ENCODE data around the gene HSPB8.

HSPB8 gene, protein sequence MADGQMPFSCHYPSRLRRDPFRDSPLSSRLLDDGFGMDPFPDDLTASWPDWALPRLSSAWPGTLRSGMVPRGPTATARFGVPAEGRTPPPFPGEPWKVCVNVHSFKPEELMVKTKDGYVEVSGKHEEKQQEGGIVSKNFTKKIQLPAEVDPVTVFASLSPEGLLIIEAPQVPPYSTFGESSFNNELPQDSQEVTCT

DNA sequence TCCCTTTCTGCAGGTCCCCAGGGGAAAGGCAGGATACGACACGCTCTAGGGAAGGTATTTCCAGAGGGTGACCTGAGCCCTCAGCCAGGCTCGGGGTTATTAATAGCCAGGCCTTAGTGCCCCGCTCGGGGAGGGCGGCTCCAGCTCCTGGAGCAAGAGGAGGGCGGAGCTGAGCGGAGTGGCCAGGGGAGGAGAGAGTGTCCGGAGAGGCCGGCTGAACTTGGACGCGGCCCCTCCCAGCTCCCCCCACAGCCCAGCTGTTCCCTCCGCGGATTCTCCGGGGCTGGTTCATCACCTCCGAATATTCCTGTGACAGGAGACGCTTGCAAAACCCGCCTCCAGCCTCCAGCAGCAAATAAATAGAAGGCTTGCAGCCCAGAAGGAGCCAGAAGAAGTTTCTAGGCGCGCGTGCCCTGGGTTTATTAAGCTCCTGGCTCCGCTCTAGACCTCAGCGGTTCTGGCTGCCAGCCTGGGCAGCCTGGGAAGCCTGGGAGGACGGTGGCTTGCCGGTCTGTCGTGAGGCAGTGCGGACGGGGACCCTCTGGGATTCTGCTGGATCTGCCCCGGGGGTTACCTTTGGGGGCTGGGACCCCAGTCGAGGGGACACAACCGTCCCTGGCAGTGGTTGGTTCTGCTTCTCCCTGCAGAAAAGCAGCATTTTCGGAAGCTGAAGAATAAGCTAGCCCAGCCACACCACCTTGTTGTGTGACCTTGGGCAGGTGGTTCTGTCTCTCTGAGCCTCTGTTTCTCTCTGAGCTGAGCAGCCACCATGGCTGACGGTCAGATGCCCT, at the start of gene HSPB8:
Gene HSPB8, plus strand, starts transcription at position 388 of the 791 bp plus-strand sequence. Its CDS starts 382 bp downstream, at position 770.
- no peak for DNase-seq (ENCODE audit: low read depth, low spot score)

DNA sequence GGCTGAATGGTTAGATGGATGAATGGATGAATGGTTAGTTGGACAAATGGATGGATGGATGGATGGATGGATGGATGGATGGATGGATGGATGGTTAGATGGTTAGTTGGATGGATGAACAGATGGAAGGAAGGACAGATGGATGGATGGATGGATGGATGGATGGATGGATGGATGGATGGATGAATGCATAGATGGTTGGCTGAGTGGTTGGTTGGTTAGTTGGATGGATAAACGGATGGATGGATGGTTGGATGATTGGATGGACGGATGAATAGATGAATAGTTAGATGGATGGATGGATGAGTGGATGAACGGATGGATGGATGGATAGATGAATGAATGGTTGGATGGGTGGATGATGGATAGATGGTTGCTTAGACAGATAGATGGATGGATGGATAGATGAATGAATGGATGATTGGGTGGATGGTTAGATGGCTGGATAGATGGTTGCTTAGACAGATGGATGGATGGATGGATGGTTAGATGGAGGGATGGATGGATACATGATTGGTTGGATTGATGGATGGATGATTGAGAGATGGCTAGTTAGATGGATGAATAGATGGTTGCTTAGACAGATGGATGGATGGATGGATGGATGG, 48.8 kb upstream of the HSPB8 start:
- no peak for DNase-seq (ENCODE audit: low read depth, low spot score)

DNA sequence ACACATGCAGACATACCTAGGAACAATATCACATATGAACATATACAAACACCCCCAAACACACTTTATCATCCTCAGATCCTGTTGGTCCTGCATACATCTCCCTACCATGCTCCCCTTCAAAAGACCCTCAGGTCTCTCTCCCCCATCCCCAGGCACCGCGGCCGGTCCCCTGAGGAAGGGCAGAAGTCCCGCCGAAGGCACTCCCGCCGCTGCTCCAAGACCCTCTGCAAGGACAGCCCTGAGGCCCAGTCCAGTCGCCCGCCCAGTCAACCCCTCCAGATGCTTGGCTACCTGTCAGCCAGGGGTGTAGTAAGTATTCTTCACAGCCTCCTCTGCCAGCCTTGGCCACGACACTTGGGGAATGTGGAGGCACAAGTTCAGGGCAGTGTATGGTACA, 48.2 kb upstream of the HSPB8 start:
- no peak for DNase-seq (ENCODE audit: low read depth, low spot score)

DNA sequence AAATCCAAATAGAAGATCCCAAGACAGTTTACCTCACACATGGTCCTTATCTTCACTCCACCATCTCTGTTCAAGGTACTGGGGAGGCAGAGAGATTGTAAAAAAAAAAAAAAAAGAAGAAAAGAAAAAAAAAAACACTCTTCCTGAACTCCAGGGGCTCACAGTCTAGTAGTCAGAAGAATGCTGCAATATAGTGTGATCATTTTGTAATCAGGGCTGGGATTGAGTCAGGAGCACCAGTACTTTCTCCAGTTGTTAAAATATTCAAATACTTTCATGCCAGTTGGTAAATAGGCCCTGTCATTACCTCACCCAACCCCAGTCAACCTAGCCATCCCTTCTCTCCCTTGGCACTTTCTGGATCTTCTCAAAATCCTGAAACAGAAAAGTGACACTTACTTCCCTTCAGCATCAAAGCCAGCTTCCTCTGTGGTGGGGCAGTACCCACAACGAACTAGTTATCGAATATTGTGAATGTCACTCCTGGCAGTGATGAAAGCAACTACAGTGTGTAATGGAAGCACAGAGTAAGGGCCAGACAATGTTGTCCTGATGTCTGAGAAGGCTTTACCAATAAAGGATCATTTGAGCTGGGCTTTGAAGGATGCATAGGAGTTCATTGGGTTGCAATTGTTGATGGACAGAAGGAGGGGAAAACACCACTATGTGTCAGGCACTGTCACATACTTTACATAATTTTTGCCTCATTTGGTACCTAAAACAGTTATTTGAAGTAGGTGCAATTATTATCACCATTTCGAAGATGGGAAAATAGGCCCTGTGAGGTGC, 44.3 kb upstream of the HSPB8 start:
- no peak for DNase-seq (ENCODE audit: low read depth, low spot score)

DNA sequence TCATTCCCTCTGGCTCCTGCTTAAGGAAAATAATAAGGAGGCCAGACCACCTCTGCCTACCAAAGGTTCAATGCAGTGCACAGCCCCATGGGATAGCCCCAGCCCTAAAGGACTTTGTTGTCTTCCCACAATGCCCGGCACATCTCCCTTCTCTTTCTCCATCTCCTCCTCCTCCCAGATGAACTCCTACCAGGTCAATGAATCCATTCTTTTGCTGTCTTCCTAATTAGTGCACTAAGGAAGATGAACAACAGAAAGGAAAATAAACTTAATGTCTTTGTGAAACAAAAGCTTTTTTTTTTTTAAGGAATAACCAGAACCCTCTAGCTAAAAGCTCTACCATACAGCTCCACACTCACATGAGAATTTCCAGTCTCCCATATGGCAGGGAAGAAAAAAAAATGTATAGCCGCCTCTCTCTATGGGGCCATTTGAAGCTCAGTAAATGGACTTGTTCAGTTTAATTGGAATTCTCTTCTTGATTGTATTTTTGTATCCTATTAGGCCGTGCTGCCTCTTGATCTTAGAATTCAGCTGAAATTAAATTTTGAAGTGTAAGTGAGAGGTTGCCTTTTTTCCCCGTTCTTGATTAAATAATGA, 41.8 kb upstream of the HSPB8 start:
- no peak for DNase-seq (ENCODE audit: low read depth, low spot score)

DNA sequence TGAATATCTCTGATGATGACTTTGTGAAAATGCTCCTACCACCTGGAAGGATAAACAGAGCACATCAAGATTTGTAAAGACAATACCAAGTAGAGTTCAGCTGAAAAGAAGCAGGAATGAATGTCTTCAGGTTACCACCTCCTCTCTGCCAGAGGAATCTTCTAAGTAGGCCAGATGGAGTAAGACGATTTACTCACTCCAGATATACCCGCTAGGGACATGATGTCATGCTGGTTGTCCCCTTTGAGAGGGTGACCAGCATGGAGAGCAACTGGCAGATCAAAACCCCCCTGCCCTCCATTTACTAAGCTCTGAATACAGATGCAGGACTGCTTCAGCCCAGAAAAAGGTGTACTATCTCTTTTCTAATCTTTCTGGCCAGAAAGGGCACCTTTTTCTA, 39.3 kb upstream of the HSPB8 start:
- DNase-seq (ENCODE audit: low read depth, low spot score) = no peak

DNA sequence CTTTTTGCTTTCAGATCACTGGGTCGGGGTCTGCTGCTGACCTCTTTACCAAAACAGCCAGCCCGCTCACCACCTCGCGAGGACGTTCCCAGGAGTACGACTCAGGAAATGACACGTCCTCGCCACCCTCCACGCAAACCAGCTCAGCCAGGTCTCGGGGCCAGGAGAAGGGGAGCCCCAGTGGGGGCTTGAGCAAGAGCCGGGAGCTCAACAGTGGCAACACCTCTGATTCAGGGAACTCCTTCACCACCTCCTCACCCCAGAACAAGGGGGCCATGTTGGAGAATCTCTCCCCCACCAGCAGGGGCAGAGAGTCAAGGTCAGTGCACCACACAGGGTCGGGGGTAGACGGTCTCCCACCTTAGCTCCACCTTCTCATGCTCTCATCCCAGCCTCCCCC, 33.4 kb upstream of the HSPB8 start:
- DNase-seq (ENCODE audit: low read depth, low spot score) = no peak

DNA sequence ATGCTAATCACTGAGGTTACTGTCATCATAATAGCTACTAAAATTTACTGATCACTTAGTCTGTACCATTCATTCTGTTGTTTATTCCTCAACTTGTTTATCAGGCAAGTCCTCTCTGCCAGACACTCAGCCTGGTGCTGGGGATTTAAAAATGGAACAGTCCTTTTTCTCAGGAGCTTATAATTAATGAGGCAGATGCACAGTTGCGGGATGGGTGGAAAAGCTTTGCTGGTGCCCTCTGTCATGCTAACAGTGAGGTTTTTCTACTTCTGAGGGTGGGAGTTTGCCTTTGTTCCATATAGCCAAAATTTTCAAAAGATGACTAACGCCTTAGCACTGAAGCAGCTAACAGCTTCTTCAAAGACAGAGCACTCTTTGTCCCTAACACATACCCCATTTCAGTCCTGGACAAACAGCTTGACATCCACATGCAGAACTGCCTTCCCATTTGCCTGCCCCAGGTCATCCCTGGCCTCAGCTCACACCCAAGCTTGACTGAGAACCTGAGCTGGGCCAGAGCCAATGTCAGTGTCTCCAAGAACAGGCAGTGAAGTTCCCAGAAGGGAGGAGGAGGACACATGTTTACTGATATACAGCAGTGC, 30.8 kb upstream of the HSPB8 start:
- DNase-seq (ENCODE audit: low read depth, low spot score) = no peak

DNA sequence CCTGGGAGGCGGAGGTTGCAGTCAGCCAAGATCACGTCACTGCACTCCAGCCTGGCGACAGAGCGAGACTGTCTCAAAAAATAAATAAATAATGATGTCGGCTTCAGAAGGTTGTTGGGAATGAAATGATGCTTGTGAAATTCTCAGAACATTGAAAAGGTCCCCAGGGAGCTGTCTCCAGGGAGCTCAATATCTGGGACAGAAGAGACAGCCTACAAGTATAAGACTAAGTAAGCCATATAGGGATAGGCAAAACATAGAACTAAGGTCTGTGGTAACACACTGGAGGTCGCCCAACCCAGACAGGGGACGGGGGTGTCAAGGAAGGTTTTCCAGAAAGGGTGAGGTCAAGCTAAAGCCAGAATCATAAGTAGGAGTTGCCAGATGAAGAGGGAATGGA, 29.5 kb upstream of the HSPB8 start:
- no peak for DNase-seq (ENCODE audit: low read depth, low spot score)

DNA sequence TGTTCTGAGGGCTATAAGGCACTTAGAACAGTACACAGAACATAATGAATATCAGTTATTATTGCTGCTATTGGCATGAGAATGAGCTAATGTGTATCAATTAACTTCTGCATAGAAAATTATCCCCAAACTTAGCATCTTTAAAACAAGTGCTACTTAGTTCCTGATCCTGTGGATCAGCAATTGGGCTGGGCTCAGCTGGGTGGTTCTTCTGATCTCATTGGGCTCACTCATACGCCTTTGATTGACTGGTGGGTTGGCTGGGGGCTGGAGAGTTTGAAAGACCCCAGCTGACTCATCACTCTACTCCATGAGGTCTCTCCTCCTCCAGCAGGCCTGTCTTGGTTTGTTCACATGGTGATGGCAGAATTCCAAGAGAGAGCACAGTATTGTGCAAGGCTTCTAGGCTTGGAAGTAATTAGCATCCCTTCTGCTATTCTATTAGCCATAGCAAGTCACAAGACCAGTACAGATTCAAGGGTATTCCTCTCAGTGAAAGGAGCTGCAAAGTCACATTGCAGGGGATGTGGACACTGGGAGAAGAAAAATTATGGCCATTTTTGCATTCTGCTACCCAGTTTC, 27.2 kb upstream of the HSPB8 start:
- no peak for DNase-seq (ENCODE audit: low read depth, low spot score)

DNA sequence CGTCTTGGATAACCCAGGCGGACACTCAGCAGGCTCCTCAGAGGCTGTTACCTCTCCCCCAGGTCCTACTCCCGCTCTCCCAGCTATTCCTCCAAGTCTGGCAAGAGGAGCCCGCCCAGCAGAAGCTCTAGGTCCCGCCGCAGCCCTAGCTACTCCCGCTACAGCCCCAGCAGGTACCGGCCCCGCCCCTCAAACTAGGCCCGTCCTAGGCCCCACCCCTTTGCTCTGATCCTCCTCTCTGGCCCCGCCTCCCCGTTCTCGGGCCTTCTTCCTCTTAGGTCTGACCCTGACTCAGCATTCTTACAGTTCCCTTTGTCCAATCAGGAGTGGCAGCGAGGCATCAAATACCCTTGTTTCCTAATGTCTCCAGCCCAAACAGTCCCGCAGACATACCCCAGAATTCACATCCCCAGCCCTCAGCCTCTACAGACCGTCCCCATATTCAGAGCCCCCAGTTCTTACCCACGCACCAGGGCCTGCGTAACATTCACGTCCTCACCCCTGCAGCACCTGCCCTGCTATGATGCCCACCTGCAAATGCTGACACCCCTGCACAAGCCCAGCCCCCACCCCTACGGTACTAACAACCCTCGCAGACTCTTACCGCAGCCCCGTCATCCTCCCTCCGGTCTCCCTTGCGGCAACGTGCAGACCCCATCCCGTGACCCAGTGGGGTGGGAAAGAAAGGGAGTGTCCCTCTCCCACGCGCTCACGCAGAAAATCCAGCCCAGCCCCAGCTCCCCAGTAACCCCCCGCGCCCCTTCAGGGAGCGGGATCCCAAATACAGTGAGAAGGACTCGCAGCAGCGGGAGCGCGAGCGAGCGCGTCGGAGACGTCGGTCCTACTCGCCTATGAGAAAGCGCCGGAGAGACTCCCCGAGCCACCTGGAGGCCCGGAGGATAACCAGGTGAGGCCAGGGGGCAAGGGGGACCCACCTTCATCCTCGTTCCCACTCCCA, 25.0 kb upstream of the HSPB8 start:
- no peak for DNase-seq (ENCODE audit: low read depth, low spot score)

DNA sequence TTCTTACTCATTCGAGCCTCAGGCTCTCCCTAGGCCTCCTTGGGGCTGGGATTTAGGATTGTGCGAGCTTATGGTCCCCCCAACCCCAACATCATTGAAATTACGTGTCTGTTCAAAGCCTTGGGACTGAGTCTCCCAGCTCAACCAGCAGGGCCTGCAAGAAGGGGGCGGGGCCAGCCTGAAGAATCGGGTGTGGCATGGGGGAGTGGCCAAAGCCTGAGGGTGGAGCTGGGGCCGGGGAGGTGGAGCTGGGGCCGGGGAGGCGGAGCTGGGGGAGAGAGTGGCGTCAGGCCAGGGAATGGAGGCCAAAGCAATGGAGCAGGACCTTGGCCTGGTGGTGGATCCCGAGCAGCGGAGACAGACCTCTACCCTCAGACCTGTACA, 24.3 kb upstream of the HSPB8 start:
- no peak for DNase-seq (ENCODE audit: low read depth, low spot score)

DNA sequence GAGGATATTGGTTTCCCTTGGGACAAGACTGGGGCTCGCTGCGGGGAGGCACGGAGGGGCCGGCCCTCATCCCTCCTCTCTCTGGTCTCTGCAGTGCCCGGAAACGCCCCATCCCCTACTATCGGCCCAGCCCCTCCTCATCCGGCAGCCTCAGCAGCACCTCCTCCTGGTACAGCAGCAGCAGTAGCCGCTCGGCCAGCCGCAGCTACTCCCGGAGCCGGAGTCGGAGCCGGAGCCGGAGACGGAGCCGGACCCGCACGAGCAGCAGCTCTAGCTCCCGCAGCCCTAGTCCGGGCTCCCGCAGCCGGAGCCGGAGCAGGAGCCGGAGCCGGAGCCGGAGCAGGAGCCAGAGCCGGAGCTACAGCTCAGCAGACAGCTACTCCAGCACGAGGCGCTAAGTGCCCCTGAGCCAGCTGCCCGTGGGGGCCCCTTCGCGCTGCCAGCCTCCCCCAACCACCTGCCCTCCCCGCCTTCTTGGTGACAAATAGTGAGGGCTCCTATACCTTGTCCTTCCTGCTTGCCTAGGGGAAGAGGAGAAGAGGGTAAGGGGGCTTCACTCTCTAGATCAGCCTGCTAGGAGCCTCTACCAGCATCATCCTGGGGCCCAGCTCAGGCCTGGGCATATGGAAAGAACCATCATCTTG, 22.2 kb upstream of the HSPB8 start:
- no peak for DNase-seq (ENCODE audit: low read depth, low spot score)

DNA sequence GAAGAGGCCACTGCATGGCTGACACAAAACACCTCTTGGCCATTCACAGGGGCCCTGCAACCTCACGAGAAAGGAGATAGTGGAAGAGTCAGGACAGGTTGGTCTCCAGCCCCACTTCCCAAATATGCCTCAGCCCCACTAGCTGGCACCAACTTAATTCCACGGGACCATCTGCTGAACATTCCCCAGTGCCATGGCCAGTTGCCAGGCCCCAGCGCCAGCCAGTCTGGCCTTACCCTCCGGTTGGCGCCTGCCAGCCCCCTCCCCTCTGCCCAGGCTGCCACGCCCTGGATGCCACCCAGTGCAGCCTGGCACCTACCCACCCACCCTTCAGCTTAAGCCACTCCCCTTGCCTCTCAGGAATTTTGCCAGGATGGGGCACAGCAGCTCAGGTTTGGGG, 21.2 kb upstream of the HSPB8 start:
- no peak for DNase-seq (ENCODE audit: low read depth, low spot score)

DNA sequence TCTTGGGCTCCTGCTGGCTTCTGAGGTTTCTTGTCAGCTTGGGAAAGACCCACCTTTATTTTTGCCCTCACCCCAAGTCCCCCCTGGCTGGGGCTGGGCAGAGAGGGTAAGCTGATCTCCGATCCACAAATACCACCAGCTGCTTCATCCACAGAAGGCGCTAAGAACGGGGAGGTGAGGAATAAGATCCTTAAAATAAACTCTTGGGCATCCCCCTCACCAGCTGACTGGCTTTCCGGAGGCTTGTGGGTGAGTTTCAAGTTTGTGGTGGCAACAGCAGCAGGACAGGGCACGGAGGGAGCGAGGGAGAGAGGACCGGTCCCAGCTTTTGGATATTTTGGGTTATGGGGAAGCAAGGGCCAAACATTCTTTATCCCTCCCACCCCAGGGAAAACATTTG, 20.8 kb upstream of the HSPB8 start:
- no peak for DNase-seq (ENCODE audit: low read depth, low spot score)

DNA sequence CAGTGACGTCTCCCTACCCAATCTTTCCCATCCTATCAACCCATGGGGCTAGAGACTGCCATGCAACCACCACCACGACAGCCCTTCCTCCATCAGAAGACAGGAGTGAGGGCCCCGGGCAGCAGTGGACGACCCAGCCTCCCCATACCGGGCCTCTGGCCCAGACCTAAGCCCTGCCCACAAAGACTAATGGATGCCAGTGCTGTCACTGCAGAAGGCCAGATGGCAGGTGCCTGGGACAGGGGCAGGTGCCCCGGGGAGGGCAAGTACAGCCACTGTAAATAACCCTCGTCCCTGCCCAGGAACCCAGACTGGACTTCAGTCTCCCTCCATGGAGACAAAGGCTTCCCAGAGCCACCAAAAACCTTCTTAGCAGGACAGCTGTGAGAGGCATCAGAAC, 20.3 kb upstream of the HSPB8 start:
- DNase-seq (ENCODE audit: low read depth, low spot score) = no peak

DNA sequence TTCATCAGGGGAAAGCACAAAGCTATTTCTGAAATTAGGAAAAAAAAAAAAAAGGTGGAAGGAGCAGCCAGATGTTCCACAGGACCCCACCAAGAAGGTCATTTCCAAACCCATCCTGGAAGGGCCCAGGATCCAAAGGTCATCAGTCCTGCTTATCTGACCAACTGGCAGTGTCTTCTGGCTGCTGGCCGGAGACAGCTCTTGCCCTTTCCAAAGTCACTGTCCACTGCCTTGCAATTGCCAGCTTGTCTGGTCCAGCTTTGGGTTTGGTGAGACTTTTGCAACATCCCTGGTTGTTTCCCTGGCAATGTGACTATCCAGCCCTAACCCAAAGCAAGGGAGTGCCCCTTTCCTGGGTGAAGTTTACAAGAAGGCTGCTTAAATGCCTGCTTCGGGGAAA, 18.9 kb upstream of the HSPB8 start:
- DNase-seq (ENCODE audit: low read depth, low spot score) = no peak

DNA sequence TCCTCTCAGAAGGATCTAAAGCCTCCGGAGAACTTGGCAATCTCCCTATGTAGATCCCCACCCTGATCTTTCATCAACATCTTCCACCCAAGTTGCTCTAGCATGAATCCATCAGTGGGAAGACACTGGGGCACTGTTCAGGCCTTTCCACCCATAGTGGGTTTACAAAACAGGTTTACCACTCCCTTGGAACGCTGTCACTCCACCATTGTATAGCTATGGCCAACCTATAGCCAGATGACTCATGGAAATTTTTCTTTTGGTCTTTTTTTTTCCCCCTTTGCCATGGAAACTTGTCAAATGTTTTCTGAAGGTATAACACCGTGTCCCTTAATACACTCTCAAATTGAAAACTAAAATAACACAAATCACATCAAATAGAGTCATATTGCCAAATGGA, 10.8 kb upstream of the HSPB8 start:
- no peak for DNase-seq (ENCODE audit: low read depth, low spot score)

DNA sequence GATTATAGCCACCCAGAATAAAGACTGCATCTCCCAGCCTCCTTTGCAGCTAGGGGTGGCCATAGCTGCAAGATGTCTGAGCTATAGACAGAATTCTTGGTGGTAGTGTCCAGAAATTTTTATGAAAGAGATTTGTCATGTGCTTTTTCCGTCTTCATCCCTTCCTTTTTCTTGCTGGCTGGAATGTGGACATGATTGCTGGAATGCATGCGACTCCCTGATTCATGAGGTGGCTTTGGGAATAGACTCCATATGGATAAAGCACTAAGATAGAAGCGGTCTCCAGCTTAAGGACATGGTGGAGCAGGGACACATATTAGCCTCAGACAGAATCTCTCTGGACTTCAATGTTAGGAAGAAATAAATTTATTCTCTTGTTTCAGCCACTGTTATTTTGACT, 10.0 kb upstream of the HSPB8 start:
- no peak for DNase-seq (ENCODE audit: low read depth, low spot score)

DNA sequence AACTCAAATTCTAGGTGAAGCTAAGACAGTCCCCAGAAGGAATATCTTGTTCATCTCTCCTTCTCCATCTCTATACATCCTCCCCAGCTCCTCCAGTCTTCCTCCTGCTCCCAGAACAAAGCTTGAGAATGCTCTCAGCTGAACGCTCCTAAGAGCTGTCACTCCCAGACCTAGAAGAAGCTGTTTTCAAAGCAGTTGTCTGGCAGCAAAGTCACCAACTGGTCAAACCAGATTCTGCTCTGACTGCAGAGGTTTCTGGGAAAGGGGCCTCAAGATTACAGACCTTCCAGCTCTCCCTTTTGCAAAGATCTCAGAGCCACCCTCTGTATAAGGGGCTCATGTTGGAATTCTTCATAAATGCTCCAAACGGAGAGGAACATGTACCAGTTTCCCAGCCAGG, 9.6 kb upstream of the HSPB8 start:
- DNase-seq (ENCODE audit: low read depth, low spot score) = no peak

Data from activated CD4-positive, CD25-positive, alpha-beta regulatory T cell treated with anti-CD3 and anti-CD28 coated beads, Interleukin-2, amount 50 U/mL, for 16 hours (primary cell).